HG02840 (cell line): ENCODE measurements around the gene SRF.

Source experiments
- ATAC-seq: cut with Tn5 transposase; IDR thresholded peaks from one replicate; pipeline ENCODE4 v1.9.1; 2021; ENCODE audit warnings: mild to moderate bottlenecking, moderate library complexity, moderate number of reproducible peaks; ENCODE audit not compliant: unreplicated experiment, low FRiP score

The SRF gene

GRCh38 chr6:43207286-43207685 is 36.2 kb downstream of the SRF start:
- no peak for ATAC-seq

DNA sequence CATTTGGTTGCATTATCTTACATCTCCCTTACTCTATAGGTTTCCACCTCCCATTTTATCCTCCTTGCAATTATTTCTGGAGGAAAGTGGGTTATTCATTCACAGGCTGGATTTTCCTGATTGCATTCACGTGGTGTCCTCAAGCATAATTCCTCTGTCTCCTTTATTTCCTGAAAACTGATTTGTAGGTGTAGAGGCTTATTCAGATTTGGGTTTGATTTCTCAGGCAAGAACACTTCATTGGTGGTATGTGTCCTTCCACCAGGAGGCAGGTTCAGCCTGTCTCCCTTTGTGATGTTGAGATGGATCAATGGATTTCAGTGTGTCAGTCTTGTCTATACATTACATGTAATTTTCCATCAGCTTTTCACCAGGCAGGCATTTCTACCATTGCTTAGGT is 40.9 kb downstream of the SRF start:
- no peak for ATAC-seq

GRCh38 chr6:43213431-43213830 is 42.4 kb downstream of the SRF start:
- no peak for ATAC-seq

GRCh38 chr6:43215066-43215465 is 44.0 kb downstream of the SRF start:
- no peak for ATAC-seq

- ATAC-seq, result no peak
These were observed 45.1 kb downstream of the SRF start for GRCh38 chr6:43216200-43216599.

DNA sequence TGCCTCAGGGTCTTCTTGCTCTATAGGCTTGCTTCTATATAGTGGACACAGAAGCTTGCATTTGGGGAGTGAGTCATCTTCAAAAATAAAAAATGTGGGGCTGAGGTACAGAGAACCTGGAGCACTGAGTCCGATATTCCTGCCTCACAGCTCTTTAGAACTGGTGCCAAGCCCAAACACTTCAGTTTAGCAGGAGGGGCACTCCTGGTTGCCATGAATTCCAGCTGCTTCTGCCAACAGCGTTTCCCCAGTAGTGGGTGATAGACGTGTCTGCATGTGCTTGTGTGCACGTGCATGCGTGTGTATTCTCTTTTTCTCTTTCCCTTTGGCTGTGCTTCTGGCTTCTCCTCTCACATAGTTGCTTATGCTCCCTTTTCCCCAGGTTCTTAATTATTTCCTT is 46.3 kb downstream of the SRF start:
- ATAC-seq, result no peak

- no peak for ATAC-seq
These were observed 48.0 kb downstream of the SRF start for GRCh38 chr6:43219119-43219518.

GRCh38 chr6:43219814-43220213 is 48.7 kb downstream of the SRF start:
- ATAC-seq, result no peak

- no peak for ATAC-seq
These were observed 49.4 kb downstream of the SRF start for GRCh38 chr6:43220439-43220951.

DNA sequence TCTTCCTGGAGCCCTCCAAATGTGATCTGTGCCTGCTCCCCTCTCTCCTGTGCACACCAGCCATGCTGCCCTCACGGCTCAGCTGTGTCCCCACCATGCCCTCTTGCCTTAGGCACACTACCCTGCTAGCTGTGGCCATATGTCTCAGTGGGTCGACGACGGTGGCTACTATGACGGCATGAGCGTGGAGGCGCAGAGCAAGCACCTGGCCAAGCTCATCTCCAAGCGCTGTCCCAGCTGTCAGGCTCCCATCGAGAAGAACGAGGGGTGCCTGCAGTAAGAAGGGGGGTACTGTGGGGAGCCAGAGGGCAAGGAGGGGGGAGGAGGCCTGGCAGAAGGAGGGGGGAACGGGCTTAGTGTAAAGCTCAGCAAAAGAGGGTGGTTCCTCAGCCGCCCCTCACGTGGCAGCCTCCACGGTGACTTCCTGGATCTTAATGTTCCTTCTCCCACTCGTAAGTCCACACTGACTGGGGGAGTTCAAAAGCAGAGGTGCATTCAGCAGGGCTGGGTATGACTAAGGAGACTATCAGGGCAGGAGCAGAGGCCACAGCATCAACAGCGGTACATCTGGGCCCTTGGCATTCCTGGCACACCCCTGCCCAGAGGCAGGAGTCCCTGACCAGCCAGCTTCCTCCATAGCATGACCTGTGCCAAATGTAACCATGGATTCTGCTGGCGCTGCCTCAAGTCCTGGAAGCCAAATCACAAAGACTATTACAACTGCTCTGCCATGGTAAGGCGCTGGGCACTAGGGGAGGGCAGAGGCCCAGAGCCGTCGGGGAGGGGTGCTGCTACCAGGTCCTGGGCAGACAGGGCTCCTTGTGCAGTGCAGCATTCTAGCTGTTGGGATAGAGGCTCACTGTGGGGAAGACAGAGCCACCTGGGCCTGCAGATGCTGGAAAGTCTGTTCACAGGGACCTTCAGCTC is 50.2 kb downstream of the SRF start:
- ATAC-seq, result no peak

DNA sequence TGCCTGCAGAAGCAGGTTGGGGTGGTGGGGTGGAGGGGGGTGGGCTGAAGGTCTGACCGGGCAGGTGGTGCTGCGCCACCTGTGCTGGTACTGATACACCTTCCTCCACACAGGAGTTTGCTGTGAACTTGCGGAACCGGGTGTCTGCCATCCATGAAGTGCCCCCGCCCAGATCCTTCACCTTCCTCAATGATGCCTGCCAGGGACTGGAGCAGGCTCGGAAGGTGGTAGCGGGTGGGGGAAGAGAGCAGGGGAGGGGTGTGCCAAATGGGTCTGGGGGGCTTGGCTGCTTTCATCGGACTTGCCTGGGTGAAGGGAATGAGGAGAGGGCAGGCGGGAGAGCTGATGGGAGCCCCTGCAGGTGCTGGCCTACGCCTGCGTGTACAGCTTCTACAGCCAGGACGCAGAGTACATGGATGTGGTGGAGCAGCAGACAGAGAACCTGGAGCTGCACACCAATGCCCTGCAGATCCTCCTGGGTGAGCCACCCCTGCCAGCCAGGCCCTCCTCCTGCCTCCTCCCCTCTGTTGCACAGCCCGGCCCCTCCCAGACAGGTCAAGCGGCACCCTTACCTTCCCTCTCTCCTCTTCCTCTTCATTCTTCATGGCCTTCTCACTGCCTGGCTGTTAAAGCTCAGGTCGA is 51.5 kb downstream of the SRF start:
- no peak for ATAC-seq

- ATAC-seq, result no peak
These were observed 52.1 kb downstream of the SRF start for GRCh38 chr6:43223175-43223574.

DNA sequence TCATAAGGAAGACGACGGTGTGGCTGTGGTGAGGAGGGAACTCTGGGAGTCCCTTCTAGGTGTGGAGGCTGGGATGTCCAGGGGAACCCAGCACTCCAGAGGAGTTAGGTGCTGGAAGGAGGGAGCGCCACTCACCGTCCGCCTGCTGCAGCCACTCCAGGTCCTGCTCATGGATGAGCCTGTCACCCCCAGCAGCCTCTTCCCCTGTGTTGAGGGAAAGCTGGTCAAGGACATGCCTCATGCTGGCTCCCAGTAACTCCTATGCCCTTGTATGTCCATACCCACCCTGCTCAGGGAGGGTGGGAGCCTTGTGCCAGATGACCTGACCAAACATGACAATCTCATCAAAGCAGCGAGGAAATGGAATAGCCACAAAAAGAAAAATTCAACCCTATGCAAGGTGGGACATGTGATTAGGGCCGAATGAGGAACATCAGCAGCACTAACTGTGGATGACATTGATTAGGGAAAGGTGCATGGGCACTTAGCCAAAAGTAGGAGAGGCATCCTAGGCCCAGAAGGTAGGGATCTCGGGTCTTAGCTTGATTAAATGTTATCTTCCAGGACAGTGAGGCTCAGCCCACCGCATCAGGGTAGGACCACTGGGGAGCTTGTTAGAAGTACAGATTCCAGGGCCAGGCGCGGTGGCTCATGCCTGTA is 55.3 kb downstream of the SRF start:
- ATAC-seq, result no peak

GRCh38 chr6:43228951-43229802 is 58.1 kb downstream of the SRF start, which contains the start of gene DNPH1:
TSS of gene DNPH1 (minus strand) at chr6:43229481. CDS start at chr6:43229456, 25 bp downstream.
- peak; percentile 71 for ATAC-seq

- no peak for ATAC-seq
These were observed 58.9 kb downstream of the SRF start for GRCh38 chr6:43229803-43230620.

- no peak for ATAC-seq
These were observed 60.0 kb downstream of the SRF start for GRCh38 chr6:43231053-43231452.
